PC-9 (cell line): ENCODE results near the gene ALPK1.
"Not testable (repeated sequence)": the region's sequence is repeated elsewhere in the genome, so short reads cannot be mapped to it uniquely, and the experiment has no call there.

Experiments
- EZH2 ChIP-seq: fragments of 200-600 bp; sonication (generic); IDR thresholded peaks from 2 replicates; pipeline ENCODE4 v1.8.0; 2017; ENCODE audit warnings: antibody characterized with exemption, low read depth
- TF ChIP-seq, protein P1 (sequence below): fragments of 200-600 bp; sonication (generic); conservative IDR thresholded peaks from 2 replicates; pipeline ENCODE4 v1.6.1; 2017; ENCODE audit warnings: mixed run types, antibody characterized with exemption, mild to moderate bottlenecking, moderate library complexity

DNA sequence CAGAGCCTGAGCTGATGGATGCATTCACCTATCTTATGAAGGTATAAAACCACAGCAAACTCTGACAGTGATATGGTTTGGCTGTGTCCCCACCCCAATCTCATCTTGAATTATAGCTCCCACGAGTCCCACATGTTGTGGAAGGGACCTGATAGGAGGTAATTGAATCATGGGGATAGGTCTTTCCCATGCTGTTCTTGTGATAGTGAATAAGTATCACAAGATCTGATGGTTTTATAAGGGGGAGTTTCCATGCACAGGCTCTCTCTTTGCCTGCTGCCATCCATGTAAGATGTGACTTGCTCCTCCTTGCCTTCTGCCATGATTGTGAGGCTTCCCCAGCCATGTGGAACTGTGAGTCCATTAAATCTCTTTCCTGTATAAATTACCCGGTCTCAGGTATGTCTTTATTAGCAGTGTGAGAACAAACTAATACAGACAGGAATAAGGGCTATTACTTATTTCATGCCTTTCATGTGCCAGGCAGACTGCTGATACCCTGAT is 15.2 kb upstream of the ALPK1 start:
- TF ChIP-seq, protein P1, sequence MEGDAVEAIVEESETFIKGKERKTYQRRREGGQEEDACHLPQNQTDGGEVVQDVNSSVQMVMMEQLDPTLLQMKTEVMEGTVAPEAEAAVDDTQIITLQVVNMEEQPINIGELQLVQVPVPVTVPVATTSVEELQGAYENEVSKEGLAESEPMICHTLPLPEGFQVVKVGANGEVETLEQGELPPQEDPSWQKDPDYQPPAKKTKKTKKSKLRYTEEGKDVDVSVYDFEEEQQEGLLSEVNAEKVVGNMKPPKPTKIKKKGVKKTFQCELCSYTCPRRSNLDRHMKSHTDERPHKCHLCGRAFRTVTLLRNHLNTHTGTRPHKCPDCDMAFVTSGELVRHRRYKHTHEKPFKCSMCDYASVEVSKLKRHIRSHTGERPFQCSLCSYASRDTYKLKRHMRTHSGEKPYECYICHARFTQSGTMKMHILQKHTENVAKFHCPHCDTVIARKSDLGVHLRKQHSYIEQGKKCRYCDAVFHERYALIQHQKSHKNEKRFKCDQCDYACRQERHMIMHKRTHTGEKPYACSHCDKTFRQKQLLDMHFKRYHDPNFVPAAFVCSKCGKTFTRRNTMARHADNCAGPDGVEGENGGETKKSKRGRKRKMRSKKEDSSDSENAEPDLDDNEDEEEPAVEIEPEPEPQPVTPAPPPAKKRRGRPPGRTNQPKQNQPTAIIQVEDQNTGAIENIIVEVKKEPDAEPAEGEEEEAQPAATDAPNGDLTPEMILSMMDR, result not testable (repeated sequence)
- TF ChIP-seq EZH2, result not testable (repeated sequence)
